ENCODE results near the gene C2orf80. TPM values are rescaled to one million over a fixed set of nuclear protein-coding genes. Genes with fewer than 3 reads are reported as not detected.

The C2orf80 gene
- total RNA-seq, 3 donors from 2014 or later = not detected

GRCh38 chr2:208175840-208176153 is 14.0 kb downstream of the C2orf80 start:
- ATAC-seq (no peak), DNase-seq (no peak)
- Histone ChIP-seq H3K4me1 (ENCODE audit: low read depth) (no peaks in the 10 kb centered on the region), H3K9me3 (no peaks in the 10 kb centered on the region), H3K4me3 (no peak overlapping the region), H3K36me3 (ENCODE audit: low read depth) (no peaks in the 10 kb centered on the region)
- TF ChIP-seq, protein P1, sequence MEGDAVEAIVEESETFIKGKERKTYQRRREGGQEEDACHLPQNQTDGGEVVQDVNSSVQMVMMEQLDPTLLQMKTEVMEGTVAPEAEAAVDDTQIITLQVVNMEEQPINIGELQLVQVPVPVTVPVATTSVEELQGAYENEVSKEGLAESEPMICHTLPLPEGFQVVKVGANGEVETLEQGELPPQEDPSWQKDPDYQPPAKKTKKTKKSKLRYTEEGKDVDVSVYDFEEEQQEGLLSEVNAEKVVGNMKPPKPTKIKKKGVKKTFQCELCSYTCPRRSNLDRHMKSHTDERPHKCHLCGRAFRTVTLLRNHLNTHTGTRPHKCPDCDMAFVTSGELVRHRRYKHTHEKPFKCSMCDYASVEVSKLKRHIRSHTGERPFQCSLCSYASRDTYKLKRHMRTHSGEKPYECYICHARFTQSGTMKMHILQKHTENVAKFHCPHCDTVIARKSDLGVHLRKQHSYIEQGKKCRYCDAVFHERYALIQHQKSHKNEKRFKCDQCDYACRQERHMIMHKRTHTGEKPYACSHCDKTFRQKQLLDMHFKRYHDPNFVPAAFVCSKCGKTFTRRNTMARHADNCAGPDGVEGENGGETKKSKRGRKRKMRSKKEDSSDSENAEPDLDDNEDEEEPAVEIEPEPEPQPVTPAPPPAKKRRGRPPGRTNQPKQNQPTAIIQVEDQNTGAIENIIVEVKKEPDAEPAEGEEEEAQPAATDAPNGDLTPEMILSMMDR (IDR thresholded peaks at IDR 0.05) = no peak
- intact Hi-C loops (cut with DNase I, micrococcal nuclease) = loop anchor here in 1 of 2 donors (10.0 kb wide), 1 partner anchor 79 kb away; the partner anchor contains the start of gene IDH1

DNA sequence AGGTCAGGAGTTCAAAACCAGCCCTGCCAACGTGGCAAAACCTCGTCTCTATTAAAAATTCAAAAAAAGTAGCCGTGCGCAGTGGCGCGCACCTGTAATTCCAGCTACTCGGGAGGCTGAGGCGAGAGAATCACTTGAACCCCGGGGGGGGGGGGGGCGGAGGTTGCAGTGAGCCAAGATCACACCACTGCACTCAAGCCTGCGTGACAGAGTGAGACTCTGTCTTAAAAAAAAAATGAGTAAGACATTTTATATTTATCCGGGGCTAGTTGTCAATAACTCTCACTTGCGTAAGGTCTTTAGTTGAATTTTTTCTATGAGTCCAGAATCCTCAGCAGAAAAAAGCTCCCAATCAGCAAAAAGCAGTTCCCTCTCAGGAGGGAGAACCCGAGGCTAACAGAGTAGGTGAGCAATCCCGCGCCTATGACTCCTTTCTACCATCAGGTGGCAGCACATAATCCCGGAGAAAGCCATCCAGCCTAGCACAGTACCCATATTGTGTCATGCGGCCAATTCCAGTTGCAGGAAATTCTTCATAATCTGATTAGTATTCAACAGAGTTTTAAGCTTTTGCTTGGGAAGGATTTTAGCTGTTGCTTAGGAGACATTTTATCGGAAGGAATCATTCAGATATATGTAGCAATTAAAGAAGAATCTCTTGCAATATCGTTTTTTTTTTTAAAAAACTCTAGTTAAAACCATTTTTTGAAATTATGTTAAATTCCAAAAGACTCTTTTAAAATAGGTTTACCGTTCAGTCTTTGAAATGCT is 14.6 kb downstream of the C2orf80 start:
- H3K9me3 ChIP-seq = no peaks in the 10 kb centered on the region
- TF ChIP-seq, protein P1 (IDR thresholded peaks at IDR 0.05) = peak; percentile 84
- peak in 2 of 3 donors; percentile 68 to 89 for DNase-seq
- intact Hi-C loops (cut with DNase I, micrococcal nuclease) = loop anchor here in 1 of 2 donors (10.0 kb wide), 1 partner anchor 80 kb away; the partner anchor contains the start of gene IDH1
- H3K36me3 ChIP-seq (ENCODE audit: low read depth) = no peaks in the 10 kb centered on the region
- peak; percentile 99 for ATAC-seq
- no peak overlapping the region for H3K4me3 ChIP-seq
- no peaks in the 10 kb centered on the region for H3K4me1 ChIP-seq (ENCODE audit: low read depth)

GRCh38 chr2:208174144-208174543 is 15.7 kb downstream of the C2orf80 start:
- DNase-seq (no peak), ATAC-seq (no peak)
- no peaks in the 10 kb centered on the region for H3K9me3 ChIP-seq
- no peaks in the 10 kb centered on the region for H3K36me3 ChIP-seq (ENCODE audit: low read depth)
- H3K4me1 ChIP-seq (ENCODE audit: low read depth) = no peaks in the 10 kb centered on the region
- no peak overlapping the region for H3K4me3 ChIP-seq
- TF ChIP-seq, protein P1 (IDR thresholded peaks at IDR 0.05) = no peak
- intact Hi-C loops (cut with DNase I, micrococcal nuclease) = loop anchor here in 1 of 2 donors (10.0 kb wide), 1 partner anchor 81 kb away; the partner anchor contains the start of gene IDH1

GRCh38 chr2:208172125-208172524 is 17.7 kb downstream of the C2orf80 start:
- no peaks in the 10 kb centered on the region for H3K36me3 ChIP-seq (ENCODE audit: low read depth)
- H3K4me1 ChIP-seq (ENCODE audit: low read depth) = no peaks in the 10 kb centered on the region
- ATAC-seq = peak; percentile 51
- TF ChIP-seq, protein P1 (IDR thresholded peaks at IDR 0.05) = no peak
- H3K4me3 ChIP-seq = no peak overlapping the region
- no peaks in the 10 kb centered on the region for H3K9me3 ChIP-seq
- intact Hi-C loops (cut with DNase I, micrococcal nuclease) = loop anchor here in 1 of 2 donors (10.0 kb wide), 1 partner anchor 83 kb away; the partner anchor contains the start of gene IDH1
- DNase-seq = no peak

- ATAC-seq = no peak
- no peak for DNase-seq
- TF ChIP-seq, protein P1 (IDR thresholded peaks at IDR 0.05) = no peak
- H3K4me1 ChIP-seq (ENCODE audit: low read depth) = no peaks in the 10 kb centered on the region
- H3K9me3 ChIP-seq = no peaks in the 10 kb centered on the region
- no peak overlapping the region for H3K4me3 ChIP-seq
- H3K36me3 ChIP-seq (ENCODE audit: low read depth) = no peaks in the 10 kb centered on the region
- intact Hi-C loops (cut with DNase I, micrococcal nuclease) = no loop called here
Measured at GRCh38 chr2:208164951-208165755, 24.7 kb downstream of the C2orf80 start.
